ENCODE data around the gene SNX21. TPM values are rescaled to one million over a fixed set of nuclear protein-coding genes. Genes with fewer than 3 reads are reported as not detected.
A peak's percentile ranks its signal among the peaks of the same experiment; 100 is the strongest.

The SNX21 gene
- total and polyA plus RNA-seq, 9 of the 15 experiments (the other 6 are each of a cell fraction or from before 2014, with no cell fraction given) = 0.10 to 1.2 (median 0.42) TPM

GRCh38 chr20:45857114-45857881 is 23.7 kb downstream of the SNX21 start, which contains the start of the genes ACOT8 and ZSWIM3 (continued):
- TF ChIP-seq ZNF407 (IDR thresholded peaks at IDR 0.05; ENCODE audit: low read depth) (no peak), KAT2B (IDR thresholded peaks at IDR 0.05; ENCODE audit: low read depth, low read length) (no peak), ZFP1 (CRISPR knock-in tag; IDR thresholded peaks at IDR 0.05) (no peak), DPF2 (IDR thresholded peaks at IDR 0.05) (no peak), TBP (optimal IDR thresholded peaks at IDR 0.05; ENCODE audit: low read depth, low read length) (peak; percentile 94), DEAF1 (CRISPR knock-in tag; IDR thresholded peaks at IDR 0.05) (no peak), MXI1 (IDR thresholded peaks at IDR 0.05; ENCODE audit: low read depth, low read length) (no peak), PURB (CRISPR knock-in tag; IDR thresholded peaks at IDR 0.05; ENCODE audit: low read depth) (no peak), ZNF347 (CRISPR knock-in tag; IDR thresholded peaks at IDR 0.05; ENCODE audit: low read depth) (no peak), NFXL1 (CRISPR knock-in tag; IDR thresholded peaks at IDR 0.05) (no peak), GMEB1 (CRISPR knock-in tag; IDR thresholded peaks at IDR 0.05) (no peak), ATF3 (IDR thresholded peaks at IDR 0.05) (no peak), ATF3 (CRISPR knock-in tag; conservative IDR thresholded peaks at IDR 0.05) (no peak), BCL6 (CRISPR knock-in tag; IDR thresholded peaks at IDR 0.05) (no peak), SP2 (IDR thresholded peaks at IDR 0.05; ENCODE audit: extremely low read depth, low read depth, low read length, poor library complexity, severe bottlenecking) (peak; percentile 98), MEF2D (tag; conservative IDR thresholded peaks at IDR 0.05; ENCODE audit: low read depth) (no peak)
